Keratinocyte (primary cell): Measurements from ENCODE around the gene SDF4. TPM values are rescaled to one million over a fixed set of nuclear protein-coding genes. Genes with fewer than 3 reads are reported as not detected.
A peak's percentile ranks its signal among the peaks of the same experiment; 100 is the strongest.

Experiments
- DNase-seq: peaks from one replicate; pipeline ENCODE4 v3.0.0-alpha.2; 2011; ENCODE audit warnings: low read depth, missing footprints, low spot score
- FAIRE-seq: peaks from 2 replicates; lab custom pipeline; 2011; peaks lifted over from hg19 to GRCh38; lab: Jason Lieb, UNC
- H2AFZ ChIP-seq: 2 replicates; pipeline ENCODE4 v1.6.0; 2012; ENCODE audit warnings: low read length, control low read depth, inconsistent platforms; ENCODE audit not compliant: control insufficient read depth
- H3K27ac ChIP-seq: 2 replicates; pipeline ENCODE4 v1.5.1; 2011; ENCODE audit warnings: low read length; ENCODE audit not compliant: control insufficient read depth, insufficient read depth
- H3K27me3 ChIP-seq: 3 replicates; pipeline ENCODE4 v1.6.0; 2011; ENCODE audit warnings: low read length; ENCODE audit not compliant: control insufficient read depth, insufficient read depth; ENCODE audit errors: extremely low read depth
- H3K36me3 ChIP-seq, 2 experiments: 2 replicates in 1 of 2; 3 replicates in 1 of 2; pipeline ENCODE4 v1.5.1; 2011; ENCODE audit warnings: low read length in 2 of 2, mild to moderate bottlenecking in 1 of 2; ENCODE audit not compliant: control insufficient read depth in 2 of 2, insufficient read depth in 2 of 2; ENCODE audit errors: extremely low read depth in 1 of 2
- H3K4me1 ChIP-seq: 3 replicates; pipeline ENCODE4 v1.5.1; 2011; ENCODE audit warnings: low read length; ENCODE audit not compliant: control insufficient read depth, insufficient read depth; ENCODE audit errors: extremely low read depth
- H3K4me2 ChIP-seq: 3 replicates; pipeline ENCODE4 v1.6.0; 2011; ENCODE audit warnings: low read depth, low read length; ENCODE audit not compliant: control insufficient read depth, insufficient read depth; ENCODE audit errors: extremely low read depth
- H3K4me3 ChIP-seq, 3 experiments: fragments of 200-600 bp in 1 of 3; sonication (generic) in 1 of 3; 2 replicates in 2 of 3; 3 replicates in 1 of 3; pipeline ENCODE4 v1.5.1; 2011 to 2016; ENCODE audit warnings: low read length in 3 of 3, mild to moderate bottlenecking in 3 of 3, control low read depth in 2 of 3, inconsistent platforms in 1 of 3, low read depth in 1 of 3, mixed read lengths in 1 of 3, mixed run types in 1 of 3, moderate library complexity in 1 of 3; ENCODE audit not compliant: control insufficient read depth in 2 of 3, insufficient read depth in 2 of 3; ENCODE audit errors: extremely low read depth in 1 of 3
- H3K79me2 ChIP-seq: 2 replicates; pipeline ENCODE4 v1.6.0; 2012; ENCODE audit warnings: low read length; ENCODE audit not compliant: control insufficient read depth, insufficient read depth
- H3K9ac ChIP-seq: 3 replicates; pipeline ENCODE4 v1.6.0; 2011; ENCODE audit warnings: low read length; ENCODE audit not compliant: control insufficient read depth, insufficient read depth; ENCODE audit errors: extremely low read depth
- H3K9me1 ChIP-seq: 3 replicates; pipeline ENCODE4 v1.6.0; 2011; ENCODE audit warnings: low read length; ENCODE audit not compliant: control insufficient read depth, insufficient read depth; ENCODE audit errors: extremely low read depth
- H3K9me3 ChIP-seq: 2 replicates; pipeline ENCODE4 v1.5.1; 2012; ENCODE audit warnings: low read depth, low read length; ENCODE audit not compliant: control insufficient read depth
- H4K20me1 ChIP-seq: 3 replicates; pipeline ENCODE4 v1.6.0; 2011; ENCODE audit warnings: low read length; ENCODE audit not compliant: control insufficient read depth, insufficient read depth; ENCODE audit errors: extremely low read depth
- CTCF ChIP-seq, 3 experiments: IDR thresholded peaks in 1 of 3; conservative IDR thresholded peaks in 1 of 3; optimal IDR thresholded peaks in 1 of 3; 2 replicates in 2 of 3; 3 replicates in 1 of 3; pipeline versions ENCODE3 to v1.5.1; 2011; ENCODE audit warnings: low read length in 3 of 3, mild to moderate bottlenecking in 3 of 3, moderate library complexity in 2 of 3, control low read depth in 1 of 3, inconsistent platforms in 1 of 3; ENCODE audit not compliant: insufficient read depth in 2 of 3; ENCODE audit errors: extremely low read depth in 1 of 3
- EZH2 ChIP-seq: IDR thresholded peaks from one replicate; pipeline ENCODE4 v1.6.1; 2012; ENCODE audit warnings: inconsistent platforms, mild to moderate bottlenecking, low read length, moderate library complexity
- dilution Hi-C: fragments of 300-500 bp; cut with MboI; formaldehyde crosslinking; loops from one replicate; pipeline ENCODE4 v1.7.0; 2020; ENCODE audit warnings: low sequenced_read_pairs; ENCODE audit not compliant: extremely low pct_ligation_motif_present
- polyA plus RNA-seq, 5 experiments: library from polyadenylated mRNA; depleted of rRNA in 3 of 5; stranded (reverse) in 3 of 5; stranded (forward) in 1 of 5; unstranded in 1 of 5; fragments of >200 nt; gene quantifications; 1 replicate in 1 of 5; 2 replicates in 3 of 5; 3 replicates in 1 of 5; pipeline versions ENCODE4 v1.2.1 to v1.2.3, GENCODE V29; 2011 to 2012; ENCODE audit warnings: missing spikeins in 2 of 5, low read depth in 1 of 5, low replicate concordance in 1 of 5

The SDF4 gene
- polyA plus RNA-seq, 1 donor (not counting 4 experiments of a cell fraction or from before 2014, with no cell fraction given) = 66.3 TPM

- Histone ChIP-seq H3K9me1 (no peaks in the 10 kb centered on the region), H4K20me1 (no peaks in the 10 kb centered on the region), H3K9ac (no peak overlapping the region), H3K4me2 (no peak overlapping the region), H3K79me2 (peaks cover 2% of the 10 kb centered on the region), H3K9me3 (no peaks in the 10 kb centered on the region), H3K27ac (no peak overlapping the region), H2AFZ (no peak overlapping the region), H3K36me3 (peaks cover 0 to 3% of the 10 kb centered on the region in 2 experiments), H3K4me3 (no peak overlapping the region), H3K27me3 (peaks cover 6% of the 10 kb centered on the region), H3K4me1 (peaks cover 15% of the 10 kb centered on the region)
- DNase-seq = no peak
- no peak for FAIRE-seq
- TF ChIP-seq CTCF (optimal IDR thresholded peaks at IDR 0.05 in 1 of 3, IDR thresholded peaks at IDR 0.05 in 1 of 3, conservative IDR thresholded peaks at IDR 0.05 in 1 of 3; ENCODE audit: extremely low read depth in 1 of 3, insufficient read depth in 2 of 3, low read length in 3 of 3) (no peak), EZH2 (no peak)
- dilution Hi-C loops = no loop called here
These were observed 7.4 kb upstream of the SDF4 start for GRCh38 chr1:1239227-1239613.

GRCh38 chr1:1238702-1239178 lies 6.9 kb upstream of the SDF4 start:
- Histone ChIP-seq H3K4me3 (no peak overlapping the region), H3K4me2 (peak overlapping the region; percentile 45), H3K27ac (no peak overlapping the region), H3K27me3 (peaks cover 6% of the 10 kb centered on the region), H3K36me3 (peaks cover 0 to 3% of the 10 kb centered on the region in 2 experiments), H3K4me1 (peaks cover 15% of the 10 kb centered on the region), H3K9ac (peak overlapping the region; percentile 50), H2AFZ (peak overlapping the region; percentile 62), H4K20me1 (no peaks in the 10 kb centered on the region), H3K9me1 (no peaks in the 10 kb centered on the region), H3K79me2 (peaks cover 5% of the 10 kb centered on the region), H3K9me3 (no peaks in the 10 kb centered on the region)
- no peak for DNase-seq
- FAIRE-seq = no peak
- no peak for TF ChIP-seq EZH2
- no peak for TF ChIP-seq CTCF (optimal IDR thresholded peaks at IDR 0.05 in 1 of 3, IDR thresholded peaks at IDR 0.05 in 1 of 3, conservative IDR thresholded peaks at IDR 0.05 in 1 of 3; ENCODE audit: extremely low read depth in 1 of 3, insufficient read depth in 2 of 3, low read length in 3 of 3)
- dilution Hi-C loops = no loop called here
